Neural progenitor cell (in vitro differentiated cells): ENCODE results near the gene BRD7. TPM values are rescaled to one million over a fixed set of nuclear protein-coding genes. Genes with fewer than 3 reads are reported as not detected.

ENCODE experiments used
- DNase-seq: peaks from one replicate; pipeline ENCODE4 v3.0.0-alpha.2; 2016; ENCODE audit warnings: low spot score
- H2AFZ ChIP-seq: fragments of 200-600 bp; sonication (generic); replicated peaks from 2 replicates; pipeline ENCODE4 v1.6.1; 2016; ENCODE audit warnings: antibody characterized with exemption
- H3F3A ChIP-seq: fragments of 200-600 bp; sonication (generic); 2 replicates; pipeline ENCODE4 v1.6.1; 2016; ENCODE audit warnings: antibody characterized with exemption, low read depth
- H3K27ac ChIP-seq: fragments of 200-600 bp; sonication (generic); 2 replicates; pipeline ENCODE4 v1.5.1; 2016; ENCODE audit warnings: mild to moderate bottlenecking
- H3K27me3 ChIP-seq: fragments of 200-600 bp; sonication (generic); 2 replicates; pipeline ENCODE4 v1.6.1; 2016; ENCODE audit warnings: mild to moderate bottlenecking, moderate library complexity
- H3K36me3 ChIP-seq: fragments of 200-600 bp; sonication (generic); 2 replicates; pipeline ENCODE4 v1.5.1; 2016
- H3K4me1 ChIP-seq: fragments of 200-600 bp; sonication (generic); 2 replicates; pipeline ENCODE4 v1.6.1; 2016; ENCODE audit warnings: mixed run types
- H3K4me2 ChIP-seq: fragments of 200-600 bp; sonication (generic); 2 replicates; pipeline ENCODE4 v1.6.1; 2016
- H3K4me3 ChIP-seq: fragments of 200-600 bp; sonication (generic); 2 replicates; pipeline ENCODE4 v1.5.1; 2016
- H3K79me2 ChIP-seq: fragments of 200-600 bp; sonication (generic); 2 replicates; pipeline ENCODE4 v1.6.1; 2016; ENCODE audit warnings: low read depth
- H3K9ac ChIP-seq: fragments of 200-600 bp; sonication (generic); 2 replicates; pipeline ENCODE4 v1.6.1; 2016
- H3K9me3 ChIP-seq: fragments of 200-600 bp; sonication (generic); 2 replicates; pipeline ENCODE4 v1.5.1; 2016; ENCODE audit warnings: low read depth
- H4K20me1 ChIP-seq: fragments of 200-600 bp; sonication (generic); 2 replicates; pipeline ENCODE4 v1.6.1; 2016; ENCODE audit warnings: low read depth
- H3K27ac Mint-ChIP-seq: 3 replicates; pipeline ENCODE4 v1.8.0; 2021; ENCODE audit warnings: mixed read lengths
- H3K27me3 Mint-ChIP-seq: 2 replicates; pipeline ENCODE4 v1.8.0; 2022; ENCODE audit warnings: low read depth, mild to moderate bottlenecking, inconsistent platforms, moderate library complexity, mixed read lengths; ENCODE audit not compliant: insufficient read depth
- H3K36me3 Mint-ChIP-seq: 3 replicates; pipeline ENCODE4 v1.8.0; 2021; ENCODE audit warnings: mixed read lengths
- H3K4me1 Mint-ChIP-seq: 3 replicates; pipeline ENCODE4 v1.8.0; 2021; ENCODE audit warnings: mixed read lengths
- H3K4me3 Mint-ChIP-seq: 3 replicates; pipeline ENCODE4 v1.8.0; 2021; ENCODE audit warnings: mild to moderate bottlenecking, moderate library complexity, mixed read lengths
- H3K9me3 Mint-ChIP-seq: 3 replicates; pipeline ENCODE4 v1.8.0; 2020; ENCODE audit warnings: mixed read lengths
- CTCF ChIP-seq: fragments of 200-600 bp; sonication (generic); IDR thresholded peaks from 2 replicates; pipeline ENCODE4 v1.5.1; 2017; ENCODE audit warnings: antibody characterized with exemption, mild to moderate bottlenecking
- EZH2 ChIP-seq: fragments of 200-600 bp; sonication (generic); IDR thresholded peaks from 2 replicates; pipeline ENCODE4 v1.6.1; 2017; ENCODE audit warnings: antibody characterized with exemption, mild to moderate bottlenecking, moderate library complexity
- EZH2phosphoT487 ChIP-seq: fragments of 200-600 bp; sonication (generic); IDR thresholded peaks from 2 replicates; pipeline ENCODE4 v1.6.1; 2017; ENCODE audit warnings: antibody characterized with exemption
- total RNA-seq: library from RNA; depleted of rRNA; stranded (reverse); fragments of >200 nt; gene quantifications from 2 replicates; pipeline ENCODE4 v1.2.3, GENCODE V29; 2015; ENCODE audit warnings: low replicate concordance

Gene BRD7
- total RNA-seq, 1 donor from 2014 or later: 164 TPM

GRCh38 chr16:50293041-50293783 lies 75.6 kb downstream of the BRD7 start:
- Mint-ChIP-seq H3K36me3 (no peaks in the 10 kb centered on the region), H3K27me3 (peaks cover 2% of the 10 kb centered on the region), H3K27ac (no peak overlapping the region), H3K4me1 (peaks cover 11% of the 10 kb centered on the region), H3K4me3 (no peak overlapping the region), H3K9me3 (no peaks in the 10 kb centered on the region)
- Histone ChIP-seq H3K36me3 (no peaks in the 10 kb centered on the region), H3K4me1 (no peaks in the 10 kb centered on the region), H3K9ac (no peak overlapping the region), H3K79me2 (no peaks in the 10 kb centered on the region), H3K4me3 (no peak overlapping the region), H3K9me3 (no peaks in the 10 kb centered on the region), H3K27ac (no peak overlapping the region), H3K4me2 (no peak overlapping the region), H3K27me3 (no peaks in the 10 kb centered on the region), H2AFZ (no peak overlapping the region), H3F3A (no peaks in the 10 kb centered on the region), H4K20me1 (no peaks in the 10 kb centered on the region)
- no peak for DNase-seq
- TF ChIP-seq EZH2 (no peak), EZH2phosphoT487 (no peak), CTCF (no peak)

GRCh38 chr16:50292566-50292948 lies 76.2 kb downstream of the BRD7 start:
- peaks cover 7% of the 10 kb centered on the region for H3K4me1 Mint-ChIP-seq
- Histone ChIP-seq H3F3A (no peaks in the 10 kb centered on the region), H3K9ac (no peak overlapping the region), H3K4me2 (no peak overlapping the region), H3K36me3 (no peaks in the 10 kb centered on the region), H2AFZ (no peak overlapping the region), H3K27ac (no peak overlapping the region), H4K20me1 (no peaks in the 10 kb centered on the region), H3K4me3 (no peak overlapping the region), H3K4me1 (no peaks in the 10 kb centered on the region), H3K9me3 (no peaks in the 10 kb centered on the region), H3K79me2 (no peaks in the 10 kb centered on the region), H3K27me3 (no peaks in the 10 kb centered on the region)
- no peak for DNase-seq
- peaks cover 5% of the 10 kb centered on the region for H3K27me3 Mint-ChIP-seq
- H3K36me3 Mint-ChIP-seq: no peaks in the 10 kb centered on the region
- no peak overlapping the region for H3K27ac Mint-ChIP-seq
- H3K9me3 Mint-ChIP-seq: no peaks in the 10 kb centered on the region
- no peak overlapping the region for H3K4me3 Mint-ChIP-seq
- no peak for TF ChIP-seq EZH2phosphoT487
- TF ChIP-seq CTCF: no peak
- TF ChIP-seq EZH2: no peak

GRCh38 chr16:50291719-50292565 lies 76.8 kb downstream of the BRD7 start:
- no peak overlapping the region for H3K9ac ChIP-seq
- H3K4me3 ChIP-seq: no peak overlapping the region
- H3K27ac ChIP-seq: no peak overlapping the region
- H3K27me3 ChIP-seq: no peaks in the 10 kb centered on the region
- Mint-ChIP-seq H3K36me3 (no peaks in the 10 kb centered on the region), H3K27me3 (peaks cover 5% of the 10 kb centered on the region), H3K4me3 (no peak overlapping the region), H3K27ac (no peak overlapping the region), H3K9me3 (no peaks in the 10 kb centered on the region), H3K4me1 (peaks cover 4% of the 10 kb centered on the region)
- no peak overlapping the region for H2AFZ ChIP-seq
- no peaks in the 10 kb centered on the region for H3K36me3 ChIP-seq
- H3F3A ChIP-seq: no peaks in the 10 kb centered on the region
- TF ChIP-seq EZH2: no peak
- no peak for TF ChIP-seq EZH2phosphoT487
- TF ChIP-seq CTCF: no peak
- no peaks in the 10 kb centered on the region for H3K9me3 ChIP-seq
- H4K20me1 ChIP-seq: no peaks in the 10 kb centered on the region
- DNase-seq: no peak
- H3K4me1 ChIP-seq: no peaks in the 10 kb centered on the region
- no peaks in the 10 kb centered on the region for H3K79me2 ChIP-seq
- no peak overlapping the region for H3K4me2 ChIP-seq
